Ammon's horn (tissue), 1 donor: ENCODE data around the gene ADK.

Experiments
- DNase-seq: peaks from one replicate; pipeline ENCODE4 v3.0.0-alpha.2; 2016; ENCODE audit warnings: low spot score

Gene ADK

DNA sequence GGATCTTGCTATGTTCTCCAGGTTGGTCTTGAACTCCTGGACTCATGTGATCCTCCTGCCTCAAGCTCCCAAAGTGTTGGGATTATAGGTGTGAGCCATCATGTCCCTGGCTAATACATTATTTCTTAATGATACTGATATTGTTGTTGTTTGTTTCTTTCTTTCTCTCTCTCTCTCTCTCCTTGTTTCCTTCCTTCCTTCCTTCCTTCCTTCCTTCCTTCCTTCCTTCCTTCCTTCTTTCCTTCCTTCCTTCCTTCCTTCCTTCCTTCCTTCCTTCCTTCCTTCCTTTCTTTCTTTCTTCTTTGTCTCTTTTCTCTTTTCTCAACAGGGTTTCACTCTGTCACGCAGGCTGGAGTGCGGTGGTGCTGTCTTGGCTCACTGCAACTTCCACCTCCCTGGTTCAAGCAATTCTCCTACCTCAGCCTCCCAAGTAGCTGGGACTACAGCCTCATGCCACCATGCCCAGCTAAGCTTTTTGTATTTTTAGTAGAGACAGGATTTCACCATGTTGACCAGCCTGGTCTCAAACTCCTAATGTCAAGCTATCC lies 149.1 kb downstream of the ADK start:
- DNase-seq, result peak; percentile 2

DNA sequence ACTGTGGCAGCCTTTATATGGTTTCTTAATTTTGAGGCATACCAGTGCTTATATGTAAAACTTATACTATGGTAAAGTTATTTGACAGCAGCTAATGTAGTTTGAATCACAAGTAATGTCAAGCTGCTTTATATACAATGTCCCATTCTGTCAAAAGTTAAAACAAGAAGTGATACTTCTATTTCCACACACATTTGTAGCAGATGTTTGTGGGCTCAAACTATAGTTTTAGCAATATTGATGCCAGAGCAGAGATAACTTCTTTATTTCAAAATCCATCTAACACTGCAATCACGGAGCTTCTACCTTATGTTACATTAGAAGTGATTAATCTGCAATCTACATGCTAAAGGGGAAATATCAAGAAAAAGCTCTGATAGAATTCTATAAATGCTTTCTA lies 149.6 kb downstream of the ADK start:
- no peak for DNase-seq

DNA sequence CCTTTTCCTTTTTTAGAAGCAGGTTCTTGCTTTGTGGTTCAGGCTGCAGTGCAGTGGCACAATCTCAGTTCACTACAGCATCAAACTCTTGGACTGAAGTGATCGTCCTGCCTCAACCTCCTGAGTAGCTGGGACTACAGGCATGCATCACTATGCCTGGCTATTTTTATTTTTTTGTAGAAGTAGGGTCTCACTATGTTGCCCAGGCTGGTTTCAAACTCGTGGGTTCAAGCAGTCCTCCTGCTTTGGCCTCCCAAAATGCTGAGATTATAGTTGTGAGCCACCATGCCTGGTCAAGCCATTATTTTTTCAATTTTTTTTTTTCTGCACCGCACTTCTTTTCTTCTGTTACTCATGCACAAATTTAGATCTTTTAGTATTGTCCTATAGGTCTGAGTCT lies 154.7 kb downstream of the ADK start:
- no peak for DNase-seq

DNA sequence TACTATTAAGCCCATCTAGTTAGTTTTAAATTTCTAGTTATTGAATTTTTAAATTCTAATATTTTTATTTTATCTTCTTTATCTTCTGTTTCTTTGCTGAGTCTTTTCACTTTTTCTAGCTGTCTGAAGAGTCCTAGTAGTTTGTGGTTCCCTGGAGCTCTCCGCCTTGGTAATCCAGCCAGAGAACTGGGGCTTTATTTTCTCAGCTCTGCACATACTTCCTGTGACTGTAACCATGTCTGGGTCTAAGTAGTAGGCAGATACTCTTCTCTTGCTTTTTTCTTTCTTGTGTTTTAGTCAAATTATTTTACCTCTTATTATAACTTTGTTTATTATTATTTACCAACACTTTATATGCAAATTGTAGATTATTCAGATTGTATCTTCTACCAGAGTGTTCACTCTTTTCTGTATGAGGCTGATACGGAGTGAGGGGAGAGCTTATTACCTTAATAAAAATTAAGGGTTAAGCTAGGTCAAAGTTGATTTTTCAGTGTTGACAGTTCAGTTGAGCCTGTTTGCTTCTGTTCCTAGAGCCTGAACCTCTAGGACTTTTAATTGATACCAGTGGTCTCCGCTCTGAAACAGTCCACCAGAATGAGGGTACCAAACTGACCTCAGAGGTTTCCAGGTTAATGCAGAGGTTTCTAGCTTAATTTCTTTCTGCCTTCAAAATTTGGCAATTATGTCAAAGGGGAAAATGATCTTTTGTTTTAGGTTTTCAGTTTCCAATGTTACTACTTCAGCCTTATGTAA lies 155.4 kb downstream of the ADK start:
- no peak for DNase-seq

DNA sequence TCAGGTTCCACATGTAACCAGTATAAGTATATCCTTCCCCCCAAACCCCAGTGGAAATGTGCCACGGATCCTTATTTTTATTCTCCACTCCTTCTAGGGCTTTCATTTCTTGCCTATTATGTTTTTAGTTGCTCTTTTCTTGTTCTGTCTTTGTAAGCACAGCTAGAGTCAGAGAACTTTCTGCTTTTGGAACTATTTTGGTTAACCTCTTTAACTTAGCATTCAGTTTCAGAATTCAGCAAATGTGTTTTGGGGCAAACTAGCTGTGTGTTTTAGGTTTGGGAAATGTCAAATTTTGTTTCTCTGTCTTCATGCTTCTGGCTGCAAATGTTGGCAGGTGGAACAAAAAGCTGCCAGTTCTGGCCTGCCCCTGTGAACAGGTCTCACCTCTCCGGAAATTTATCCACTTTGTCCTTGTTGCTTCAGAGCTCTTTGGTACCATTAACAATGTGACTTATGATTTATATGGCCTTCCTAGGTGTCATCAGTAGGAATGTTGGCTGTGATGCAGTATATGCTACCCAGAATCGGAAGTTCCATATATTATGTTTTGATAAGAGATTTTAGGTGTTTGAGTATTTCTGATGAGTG lies 156.1 kb downstream of the ADK start:
- no peak for DNase-seq

DNA sequence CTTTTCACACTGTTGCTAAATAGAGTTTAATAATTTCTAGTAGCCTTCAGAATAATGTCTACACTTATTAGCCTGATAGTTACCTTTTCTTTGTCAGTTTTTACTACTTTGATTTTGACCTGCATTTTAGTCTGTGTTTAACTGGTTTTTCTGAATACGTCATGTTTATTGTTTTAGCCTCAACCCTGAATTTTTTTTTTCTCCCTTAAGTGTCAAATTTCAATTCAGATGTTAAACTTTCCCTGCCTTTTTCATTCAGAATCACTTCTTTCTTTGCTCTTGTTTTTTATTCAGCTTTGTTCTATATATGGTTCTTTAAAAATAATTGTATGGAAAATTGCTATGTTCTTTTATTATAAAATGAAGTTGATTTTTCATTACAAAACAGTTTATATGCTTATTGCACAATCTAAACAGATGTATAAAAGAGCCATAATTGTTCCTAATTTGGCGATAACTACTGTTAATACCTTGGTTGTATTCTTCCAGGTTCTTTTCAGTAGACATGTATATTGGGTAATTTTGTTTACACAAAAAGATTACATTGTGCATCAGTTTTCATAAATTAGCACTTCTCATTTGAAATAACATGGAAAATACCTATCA lies 159.7 kb downstream of the ADK start:
- no peak for DNase-seq

DNA sequence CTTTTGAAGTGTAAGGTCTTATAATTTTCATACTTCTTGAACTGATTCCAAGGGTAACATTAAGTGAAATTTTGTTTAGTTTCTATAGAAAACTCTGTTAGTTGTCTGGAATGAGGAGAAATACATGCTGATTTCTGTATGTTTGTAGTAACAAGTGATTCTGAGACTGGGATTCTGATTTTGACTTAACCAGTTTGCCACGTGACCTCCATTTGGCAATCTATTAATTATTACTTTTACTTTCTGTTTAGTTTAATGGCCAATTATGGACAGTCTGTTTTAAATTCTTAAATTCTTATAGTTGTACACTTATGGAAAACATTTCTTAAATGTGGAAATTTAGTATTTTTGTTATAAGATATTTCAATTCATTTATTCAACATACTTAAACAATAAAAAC lies 163.1 kb downstream of the ADK start:
- DNase-seq, result no peak

DNA sequence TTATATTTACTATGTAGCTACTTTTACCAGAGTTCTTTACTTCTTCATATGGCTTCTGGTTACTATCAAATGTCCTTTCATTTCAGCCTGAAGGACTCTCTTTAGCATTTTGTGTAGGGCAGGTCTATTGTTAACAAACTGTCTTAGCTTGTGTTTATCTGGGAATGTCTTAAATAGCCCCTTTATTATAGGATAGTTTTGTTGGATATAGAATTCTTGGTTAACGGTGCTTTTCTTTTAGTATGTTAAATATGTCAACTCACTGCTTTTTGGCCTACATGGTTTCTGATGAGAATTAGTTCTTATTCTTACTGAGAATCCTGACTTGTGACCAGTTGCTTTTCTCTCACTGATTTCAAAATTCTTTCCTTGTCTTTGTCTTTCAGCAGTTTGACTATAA lies 169.0 kb downstream of the ADK start:
- no peak for DNase-seq

DNA sequence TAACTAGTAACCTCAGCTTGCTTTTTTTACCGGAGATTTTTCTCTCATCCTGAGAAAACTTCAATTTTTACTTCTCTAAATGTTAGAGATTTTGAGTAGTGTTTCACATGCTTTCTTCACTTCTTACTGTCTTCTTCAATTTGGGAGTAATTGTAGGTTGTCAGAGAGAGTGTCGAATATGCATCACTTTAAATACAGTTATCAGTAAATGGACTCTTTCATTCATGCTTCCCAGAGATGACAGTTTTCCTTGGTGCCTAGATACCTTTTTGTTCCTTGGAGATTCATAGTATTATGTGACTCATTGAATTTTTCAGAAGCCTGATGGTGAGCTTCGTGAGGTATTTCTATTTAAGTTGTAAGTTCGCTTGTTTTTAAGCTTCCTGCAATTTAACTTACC lies 169.7 kb downstream of the ADK start:
- no peak for DNase-seq

DNA sequence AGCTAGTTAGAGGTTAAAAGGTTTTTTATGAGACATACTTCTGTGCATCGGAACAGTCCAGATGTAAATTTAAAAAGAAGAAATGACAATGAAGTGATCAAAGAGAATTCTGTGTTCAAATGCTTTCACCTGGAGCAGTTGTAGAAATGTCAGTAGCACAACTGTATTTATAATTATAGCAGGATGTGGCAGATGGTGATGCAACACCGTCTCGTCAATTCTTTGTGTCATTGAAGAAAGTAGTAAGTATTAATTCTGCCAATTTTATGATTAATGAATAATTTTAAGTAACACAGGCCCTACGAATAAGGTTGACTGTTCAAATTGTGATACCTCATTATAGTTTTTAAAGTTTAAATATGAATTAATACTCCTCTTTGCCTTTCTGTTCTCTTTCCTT lies 171.1 kb downstream of the ADK start:
- DNase-seq, result no peak

DNA sequence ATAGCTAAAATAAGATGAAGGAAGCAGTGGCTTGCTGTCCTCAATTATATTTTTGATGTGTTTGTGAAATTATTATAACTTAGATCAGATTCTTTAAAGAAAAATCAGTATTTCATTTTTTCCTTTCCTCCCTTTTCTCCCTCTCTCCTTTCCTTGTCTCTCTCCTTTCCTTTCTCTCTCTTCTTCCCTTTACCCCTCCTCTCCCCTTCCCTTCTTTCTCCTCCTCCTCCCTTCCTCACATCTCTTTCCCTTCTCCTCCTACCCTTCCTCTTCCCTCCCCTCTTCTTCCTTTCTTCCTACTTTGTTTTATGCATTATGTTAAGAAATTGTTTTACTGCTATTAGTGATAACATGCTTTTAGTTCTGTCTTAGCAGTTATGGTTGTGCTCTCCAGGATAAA lies 171.5 kb downstream of the ADK start:
- DNase-seq, result no peak

DNA sequence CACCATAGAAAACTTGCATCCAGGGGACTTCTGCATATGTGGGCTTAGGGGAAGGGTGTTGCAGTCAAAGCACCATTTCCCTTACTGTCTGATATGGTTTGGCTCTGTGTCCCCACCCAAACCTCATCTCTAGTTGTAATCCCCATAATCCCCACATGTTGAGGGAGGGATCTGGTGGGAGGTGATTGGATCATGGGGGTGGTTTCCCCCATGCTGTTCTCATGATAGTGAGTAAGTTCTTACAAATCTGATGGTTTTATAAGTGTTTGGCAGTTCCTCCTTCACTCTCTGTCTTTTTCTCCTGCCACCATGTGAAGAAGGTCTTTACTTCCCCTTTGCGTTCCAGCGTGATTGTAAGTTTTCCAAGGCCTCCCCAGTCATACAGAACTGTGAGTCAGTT lies 177.4 kb downstream of the ADK start:
- peak; percentile 10 for DNase-seq

DNA sequence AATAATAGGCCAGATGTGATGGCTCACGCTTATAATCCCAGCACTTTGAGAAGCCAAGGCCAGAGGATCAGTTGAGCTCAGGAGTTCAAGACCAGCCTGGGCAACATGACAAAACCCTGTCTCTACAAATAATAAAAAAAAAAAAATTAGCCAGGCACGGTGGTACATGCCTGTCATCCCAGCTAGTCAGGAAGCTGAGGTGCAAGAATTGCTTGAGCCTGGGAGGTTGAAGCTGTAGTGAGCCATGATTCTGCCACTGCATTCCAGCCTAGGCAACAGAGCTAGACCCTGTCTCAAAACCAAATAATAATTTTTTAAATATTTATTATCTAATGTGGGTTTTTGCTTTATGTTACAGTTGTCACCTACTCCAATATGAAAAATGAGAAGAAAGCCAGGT lies 178.9 kb downstream of the ADK start:
- no peak for DNase-seq

DNA sequence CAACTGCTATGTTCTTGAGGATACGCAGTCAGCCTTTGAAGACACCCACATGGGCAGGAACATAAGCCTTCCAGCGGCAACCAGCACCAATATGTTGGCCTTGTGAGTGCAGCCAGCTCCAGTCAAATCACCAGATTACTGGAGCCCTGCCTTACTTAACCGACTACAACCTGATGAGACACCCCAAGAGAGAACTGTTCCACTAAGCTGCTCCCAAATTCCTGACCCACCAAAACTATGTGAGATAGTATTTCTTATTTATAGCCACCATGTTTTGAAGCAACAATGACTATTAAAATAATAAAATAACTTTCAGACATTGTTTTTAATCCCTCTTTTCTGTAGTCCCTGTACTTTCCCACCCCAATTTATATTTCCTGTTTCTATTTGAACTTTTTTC lies 179.6 kb downstream of the ADK start:
- DNase-seq, result no peak

DNA sequence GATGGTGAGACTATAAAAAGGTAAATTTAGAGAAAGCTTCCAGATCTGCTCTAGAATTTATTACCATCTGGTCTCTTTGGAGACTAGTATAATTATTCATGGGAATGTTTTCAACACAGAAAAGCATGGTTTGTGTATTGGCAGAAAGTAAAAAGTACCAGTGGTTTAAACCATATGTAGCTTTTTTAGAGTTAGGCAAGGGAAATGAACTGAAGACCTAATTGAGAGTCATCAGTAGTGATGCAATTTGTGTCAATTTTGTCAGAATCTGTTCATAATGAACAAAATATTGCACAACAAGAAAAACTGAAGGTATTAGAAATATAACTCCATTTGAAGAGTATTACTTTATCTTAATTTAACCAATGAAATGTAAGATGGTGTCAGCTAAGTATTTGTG lies 181.4 kb downstream of the ADK start:
- DNase-seq, result peak; percentile 11

DNA sequence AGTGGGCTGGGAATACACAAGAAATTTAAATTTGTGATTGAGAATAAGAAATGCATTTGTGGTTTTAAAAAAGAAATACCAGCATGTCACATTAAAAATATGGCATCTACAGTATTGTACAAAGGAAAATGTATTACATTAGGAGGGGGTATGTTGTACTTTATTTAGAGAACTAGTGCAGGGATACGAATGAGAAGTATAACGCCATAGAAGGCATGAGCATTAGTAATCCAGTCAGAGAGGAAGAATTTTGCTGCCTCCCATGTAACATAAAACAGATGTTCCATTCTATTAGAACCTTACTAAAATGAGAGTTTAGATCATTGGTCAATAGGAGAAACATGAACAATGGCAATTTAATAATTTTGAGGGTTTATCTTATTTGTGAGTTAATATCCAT lies 182.2 kb downstream of the ADK start:
- DNase-seq, result no peak

DNA sequence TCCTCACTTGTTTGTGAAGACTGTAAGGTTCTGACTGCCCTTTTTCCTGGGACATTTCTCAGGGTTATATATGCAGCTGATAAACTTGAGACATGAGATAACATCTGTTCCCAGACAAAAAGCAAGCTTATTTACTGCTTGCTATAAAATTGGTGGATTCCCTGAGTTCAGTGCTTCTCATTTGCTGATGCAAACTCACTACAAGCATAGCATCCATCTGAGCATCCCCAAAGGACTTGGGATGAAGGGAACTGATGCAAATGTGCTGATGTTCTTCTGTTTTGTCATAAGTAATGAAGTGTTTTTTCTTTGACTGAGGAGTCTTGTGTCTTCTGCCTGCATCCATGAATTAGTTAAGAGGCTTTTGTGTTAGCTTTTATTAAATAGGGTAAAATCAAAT lies 183.2 kb downstream of the ADK start:
- DNase-seq, result no peak

DNA sequence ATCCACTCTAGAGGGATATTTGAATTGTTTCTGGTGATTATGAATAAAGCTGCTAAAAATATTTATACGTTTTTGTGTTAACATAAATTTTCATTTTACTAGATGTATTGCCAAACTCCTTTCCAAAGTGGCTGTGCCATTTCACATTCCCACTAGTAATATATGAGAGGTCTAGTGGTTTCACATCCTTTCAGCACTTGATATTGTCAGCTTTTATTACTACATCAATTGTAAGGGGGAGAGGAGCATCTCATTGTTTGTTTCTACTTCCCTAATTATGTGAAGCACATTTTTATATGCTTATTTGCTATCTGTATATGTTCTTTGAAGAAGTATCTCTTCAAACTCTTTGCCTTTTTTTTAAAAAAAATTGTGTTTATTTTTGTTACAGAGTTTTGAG lies 184.5 kb downstream of the ADK start:
- DNase-seq, result no peak

DNA sequence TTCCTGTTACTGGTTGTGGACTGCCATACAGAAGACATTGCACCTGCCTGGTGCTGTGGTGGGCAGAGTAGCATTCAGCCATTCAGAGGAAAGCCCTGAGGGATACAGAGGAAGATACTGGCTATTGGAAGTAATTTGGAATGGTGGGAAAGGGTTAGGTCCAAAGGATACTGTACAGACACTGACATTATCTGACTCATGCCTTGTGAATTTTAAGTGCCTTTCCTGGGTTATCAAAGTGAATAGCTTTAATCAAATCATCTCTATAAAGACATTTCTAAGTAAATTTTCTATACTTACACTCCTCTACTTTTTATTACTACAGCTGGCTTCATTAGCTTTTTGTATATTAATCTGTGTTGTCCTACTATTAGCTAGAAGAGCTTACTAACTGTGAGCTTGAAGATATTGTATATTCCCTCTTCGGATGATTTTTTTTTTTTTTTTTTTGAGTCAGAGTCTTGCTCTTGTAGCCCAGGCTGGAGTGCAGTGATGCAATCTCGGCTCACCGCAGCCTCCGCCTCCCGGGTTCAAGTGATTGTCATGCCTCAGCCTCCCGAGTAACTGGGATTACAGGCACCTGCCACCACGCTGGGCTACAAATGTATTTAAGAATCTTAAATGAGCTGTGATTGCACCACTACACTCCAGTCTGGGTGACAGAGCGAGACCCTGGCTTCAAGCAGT lies 186.5 kb downstream of the ADK start:
- no peak for DNase-seq

DNA sequence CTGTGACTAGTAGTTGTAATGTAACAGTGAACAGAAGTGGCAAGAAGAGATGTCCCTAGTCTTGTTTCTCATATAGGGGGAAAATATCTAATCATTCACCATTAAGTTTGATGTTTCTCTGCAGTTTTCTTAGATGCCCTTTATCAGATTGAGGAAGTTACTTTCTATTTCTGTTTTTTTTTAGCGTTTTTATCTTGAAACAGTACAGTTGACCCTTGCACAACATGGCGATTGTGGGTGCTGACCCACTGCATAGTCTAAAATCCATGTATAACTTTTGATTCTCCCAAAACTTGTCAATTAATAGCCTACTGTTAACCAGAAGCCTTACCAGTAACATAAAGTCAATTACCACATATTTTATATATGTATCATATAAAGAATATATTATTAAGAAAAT lies 192.0 kb downstream of the ADK start:
- no peak for DNase-seq

DNA sequence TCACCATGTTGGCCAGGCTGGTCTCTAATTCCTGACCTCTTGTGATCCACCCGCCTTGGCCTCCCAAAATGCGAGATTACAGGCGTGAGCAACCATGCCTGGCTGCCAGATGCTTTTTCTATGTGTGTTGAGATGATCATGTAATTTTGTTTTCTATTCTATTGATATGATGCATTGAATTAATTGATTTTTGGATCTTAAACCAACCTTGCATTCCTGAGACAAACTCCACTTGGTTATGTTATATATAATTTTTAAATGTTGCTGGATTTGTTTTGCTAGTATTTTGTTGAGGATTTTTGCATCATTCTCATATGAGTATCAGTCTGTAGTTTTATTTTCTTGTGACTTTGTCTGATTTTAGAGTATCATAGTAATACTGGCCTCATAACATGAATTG lies 192.8 kb downstream of the ADK start:
- no peak for DNase-seq

DNA sequence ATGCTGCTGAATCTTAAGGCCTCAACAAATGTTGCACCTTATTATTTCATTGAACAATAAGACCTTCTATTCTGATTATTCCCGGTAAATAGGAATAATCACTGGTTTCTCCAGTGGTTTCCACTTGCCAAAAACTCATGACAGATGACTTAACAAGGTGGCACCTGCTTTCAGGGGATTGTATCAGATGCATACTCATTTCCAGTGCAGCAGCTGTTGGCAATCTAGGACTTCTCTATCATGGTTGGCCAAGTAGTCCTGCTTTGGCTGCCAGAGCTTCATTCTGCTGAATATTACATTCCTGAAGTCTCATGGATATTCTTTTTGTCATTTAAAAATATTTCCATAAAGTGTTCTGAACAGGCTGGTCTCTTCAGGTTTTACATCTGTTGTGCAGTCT lies 193.3 kb downstream of the ADK start:
- no peak for DNase-seq

DNA sequence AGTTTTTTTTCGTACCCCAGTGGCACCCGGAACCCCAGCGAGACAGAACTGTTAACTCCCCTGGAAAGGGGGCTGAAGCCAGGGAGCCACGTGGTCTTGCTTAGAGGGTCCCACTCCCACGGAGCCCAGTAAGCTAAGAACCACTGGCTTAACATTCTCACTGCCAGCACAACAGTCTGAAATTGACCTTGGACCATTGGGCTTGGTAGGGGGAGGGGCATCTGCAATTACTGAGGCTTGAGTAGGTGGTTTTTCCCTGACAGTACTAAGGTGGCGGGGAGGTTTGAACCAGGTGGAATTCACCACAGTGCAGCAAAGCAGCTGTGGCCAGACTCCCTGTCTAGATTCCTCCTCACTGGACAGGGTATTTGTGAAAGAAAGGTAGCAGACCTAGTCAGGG lies 196.5 kb downstream of the ADK start:
- DNase-seq, result no peak
